ENCODE results near the gene RPL7L1. TPM values are rescaled to one million over a fixed set of nuclear protein-coding genes. Genes with fewer than 3 reads are reported as not detected.

RPL7L1 gene
- total RNA-seq, 1 donor from 2014 or later, result 64.5 TPM

GRCh38 chr6:42907336-42907735 is 27.9 kb downstream of the RPL7L1 start:
- H3K27me3 ChIP-seq (ENCODE audit: low read depth), result peaks cover 10% of the 10 kb centered on the region
- ATAC-seq, result peak in 1 of 2 donors; percentile 15
- H3K4me3 ChIP-seq, result no peak overlapping the region
- H3K9me3 ChIP-seq, result no peaks in the 10 kb centered on the region
- TF ChIP-seq CTCF (IDR thresholded peaks at IDR 0.05), result no peak
- no peak for DNase-seq
- peaks cover 10% of the 10 kb centered on the region for H3K4me1 ChIP-seq
- intact Hi-C loops (cut with DNase I), result loop anchor here (10.0 kb wide), 1 partner anchor 227 kb away; no protein-coding TSS in a partner anchor
- H3K27ac ChIP-seq, result no peak overlapping the region
- H3K36me3 ChIP-seq, result no peaks in the 10 kb centered on the region

- Histone ChIP-seq H3K27ac (no peak overlapping the region), H3K9me3 (no peaks in the 10 kb centered on the region), H3K4me3 (no peak overlapping the region), H3K36me3 (no peaks in the 10 kb centered on the region), H3K4me1 (peaks cover 10% of the 10 kb centered on the region), H3K27me3 (ENCODE audit: low read depth) (peaks cover 10% of the 10 kb centered on the region)
- DNase-seq (no peak), ATAC-seq (no peak)
- intact Hi-C loops (cut with DNase I), result loop anchor here (10.0 kb wide), 1 partner anchor 225 kb away; no protein-coding TSS in a partner anchor
- TF ChIP-seq CTCF (IDR thresholded peaks at IDR 0.05), result no peak
These were observed 30.4 kb downstream of the RPL7L1 start for GRCh38 chr6:42909835-42910234.

- DNase-seq, result no peak
- no peaks in the 10 kb centered on the region for H3K9me3 ChIP-seq
- H3K27ac ChIP-seq, result no peak overlapping the region
- intact Hi-C loops (cut with DNase I), result no loop called here
- peaks cover 10% of the 10 kb centered on the region for H3K4me1 ChIP-seq
- no peaks in the 10 kb centered on the region for H3K36me3 ChIP-seq
- peak overlapping the region; percentile 34 for H3K4me3 ChIP-seq
- ATAC-seq, result peak; percentile 38 to 52
- H3K27me3 ChIP-seq (ENCODE audit: low read depth), result peaks cover 10% of the 10 kb centered on the region
- no peak for TF ChIP-seq CTCF (IDR thresholded peaks at IDR 0.05)
These were observed 32.0 kb downstream of the RPL7L1 start for GRCh38 chr6:42911171-42912021.

- H3K9me3 ChIP-seq, result no peaks in the 10 kb centered on the region
- H3K4me1 ChIP-seq, result peaks cover 10% of the 10 kb centered on the region
- no peak for TF ChIP-seq CTCF (IDR thresholded peaks at IDR 0.05)
- ATAC-seq (no peak), DNase-seq (no peak)
- H3K27ac ChIP-seq, result no peak overlapping the region
- no peak overlapping the region for H3K4me3 ChIP-seq
- no peaks in the 10 kb centered on the region for H3K36me3 ChIP-seq
- peaks cover 10% of the 10 kb centered on the region for H3K27me3 ChIP-seq (ENCODE audit: low read depth)
- intact Hi-C loops (cut with DNase I), result no loop called here
These were observed 35.1 kb downstream of the RPL7L1 start for GRCh38 chr6:42914546-42914945.

GRCh38 chr6:42915732-42916131 is 36.3 kb downstream of the RPL7L1 start, which contains the start of gene PTCRA:
TSS of gene PTCRA (plus strand) at chr6:42916053. CDS start at chr6:42916070, 17 bp downstream.
- ATAC-seq, result no peak
- intact Hi-C loops (cut with DNase I), result no loop called here

More at GRCh38 chr6:42915732-42916131, 36.3 kb downstream of the RPL7L1 start, which contains the start of gene PTCRA:
- Histone ChIP-seq H3K4me1 (peaks cover 10% of the 10 kb centered on the region), H3K27me3 (ENCODE audit: low read depth) (peaks cover 10% of the 10 kb centered on the region), H3K9me3 (no peaks in the 10 kb centered on the region), H3K27ac (no peak within 1 kb of the TSS), H3K4me3 (no peak within 1 kb of the TSS), H3K36me3 (no peaks in the 10 kb centered on the region)
- TF ChIP-seq CTCF (IDR thresholded peaks at IDR 0.05), result no peak
- no peak for DNase-seq

Measured in lower lobe of right lung (tissue), 2 donors.